HG03064 (cell line): Measurements from ENCODE around the gene CDCP1.
"Not testable (repeated sequence)": the region's sequence is repeated elsewhere in the genome, so short reads cannot be mapped to it uniquely, and the experiment has no call there.

Source experiments
- ATAC-seq: cut with Tn5 transposase; IDR thresholded peaks from one replicate; pipeline ENCODE4 v1.9.1; 2021; ENCODE audit warnings: low read depth; ENCODE audit not compliant: unreplicated experiment

Gene CDCP1

DNA sequence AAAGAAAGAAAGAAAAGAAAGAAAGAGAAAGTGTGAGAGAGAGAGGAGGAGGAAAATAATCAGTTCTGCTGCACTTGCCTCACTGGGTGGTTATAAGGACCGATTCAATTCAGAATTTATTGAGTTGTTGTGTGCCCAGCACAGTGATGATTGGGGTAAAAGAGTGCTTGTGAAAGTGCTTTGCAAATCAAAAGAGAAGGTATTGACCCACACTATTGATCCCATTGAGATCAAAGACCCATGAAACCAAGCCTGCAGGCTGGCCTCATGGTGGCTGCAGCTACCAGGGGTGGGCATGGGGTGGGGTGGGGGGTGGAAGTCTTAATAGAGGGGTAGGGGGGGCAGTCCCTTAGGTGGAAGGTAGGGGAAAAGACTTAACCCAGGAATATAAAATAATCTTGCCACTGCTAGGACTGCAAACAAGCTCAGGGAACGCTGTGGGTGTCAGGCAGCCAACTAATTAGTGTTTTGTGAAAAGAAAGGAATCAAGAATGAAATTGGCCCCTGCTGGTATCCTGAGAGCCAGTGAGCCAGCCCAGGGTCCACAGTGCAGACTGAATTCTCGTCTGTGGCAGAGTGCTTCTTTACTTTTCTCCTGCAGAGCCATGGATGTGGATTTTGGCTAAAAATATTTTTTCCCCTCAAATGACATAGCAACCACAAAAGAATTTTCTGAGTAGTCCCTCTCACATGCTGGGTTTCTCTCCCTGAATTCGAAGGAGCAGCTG, 85.8 kb downstream of the CDCP1 start:
- no peak for ATAC-seq

DNA sequence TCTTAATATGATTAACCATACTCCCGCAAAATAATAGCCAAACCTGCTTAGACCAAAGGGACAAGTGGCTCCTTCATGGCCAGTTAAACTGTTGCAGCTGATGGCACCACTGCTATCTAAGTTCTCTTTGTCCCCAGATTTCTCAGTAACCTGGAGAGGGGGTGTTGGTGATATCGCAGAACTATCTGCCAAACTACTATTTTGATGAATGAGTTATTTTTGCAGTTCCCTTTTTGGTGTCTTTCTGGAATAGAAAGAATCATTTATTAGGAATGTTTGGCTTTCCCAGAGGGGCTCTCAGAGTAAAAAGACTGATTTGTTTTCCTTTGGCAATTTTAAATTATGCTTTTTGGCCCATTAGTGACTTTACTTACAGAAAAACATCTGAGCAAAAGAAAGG, 87.0 kb downstream of the CDCP1 start:
- ATAC-seq, result no peak

DNA sequence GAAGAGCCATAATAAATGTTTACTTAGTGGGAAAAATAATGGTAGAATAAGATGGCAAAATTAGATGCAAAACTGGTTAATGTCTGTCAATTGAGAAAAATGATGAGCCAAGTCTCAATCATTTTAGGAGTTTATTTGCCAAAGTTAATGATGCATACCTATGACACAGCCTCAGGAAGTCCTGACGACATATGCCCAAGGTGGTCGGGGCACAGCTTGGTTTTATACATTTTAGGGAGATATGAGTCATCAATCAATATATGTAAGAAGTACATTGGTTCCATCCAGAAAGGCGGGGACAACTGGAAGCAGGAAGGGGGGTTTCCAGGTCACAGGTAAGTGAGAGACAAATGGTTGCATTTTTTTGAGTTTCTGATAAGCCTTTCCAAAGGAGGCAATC, 88.6 kb downstream of the CDCP1 start:
- ATAC-seq, result no peak

DNA sequence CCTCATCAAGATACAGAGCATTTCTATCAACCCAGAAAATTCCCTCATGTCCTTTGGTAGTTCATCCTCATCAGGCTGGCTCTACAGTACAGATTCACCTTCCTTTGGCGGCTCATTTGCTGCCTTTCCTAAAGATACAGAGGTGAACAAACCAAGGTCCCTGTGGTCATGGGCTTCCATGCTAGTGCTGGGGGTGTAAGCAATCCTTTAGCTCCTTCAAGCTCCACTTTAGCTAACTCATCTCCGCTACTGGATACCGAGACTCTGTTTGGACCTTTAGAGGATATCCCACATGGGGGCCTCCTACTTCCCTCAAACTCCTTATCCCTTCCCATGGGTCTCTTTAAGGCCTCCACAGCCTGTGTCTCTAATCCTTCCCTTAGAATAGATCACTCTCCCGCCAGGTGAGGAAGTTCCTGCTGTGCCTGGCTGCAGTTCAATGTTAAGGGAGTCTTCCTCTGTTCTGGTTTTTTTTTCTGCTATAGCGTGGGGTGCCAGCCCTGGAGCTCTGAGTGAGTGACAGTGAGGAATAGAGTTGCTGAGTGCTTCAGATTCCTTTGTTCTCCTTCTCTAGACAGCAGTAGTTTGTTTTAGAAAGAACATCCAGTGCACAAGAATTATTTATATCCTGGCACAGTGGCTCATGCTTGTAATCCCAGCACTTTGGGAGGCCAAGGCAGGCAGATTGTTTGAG, 89.4 kb downstream of the CDCP1 start:
- no peak for ATAC-seq

DNA sequence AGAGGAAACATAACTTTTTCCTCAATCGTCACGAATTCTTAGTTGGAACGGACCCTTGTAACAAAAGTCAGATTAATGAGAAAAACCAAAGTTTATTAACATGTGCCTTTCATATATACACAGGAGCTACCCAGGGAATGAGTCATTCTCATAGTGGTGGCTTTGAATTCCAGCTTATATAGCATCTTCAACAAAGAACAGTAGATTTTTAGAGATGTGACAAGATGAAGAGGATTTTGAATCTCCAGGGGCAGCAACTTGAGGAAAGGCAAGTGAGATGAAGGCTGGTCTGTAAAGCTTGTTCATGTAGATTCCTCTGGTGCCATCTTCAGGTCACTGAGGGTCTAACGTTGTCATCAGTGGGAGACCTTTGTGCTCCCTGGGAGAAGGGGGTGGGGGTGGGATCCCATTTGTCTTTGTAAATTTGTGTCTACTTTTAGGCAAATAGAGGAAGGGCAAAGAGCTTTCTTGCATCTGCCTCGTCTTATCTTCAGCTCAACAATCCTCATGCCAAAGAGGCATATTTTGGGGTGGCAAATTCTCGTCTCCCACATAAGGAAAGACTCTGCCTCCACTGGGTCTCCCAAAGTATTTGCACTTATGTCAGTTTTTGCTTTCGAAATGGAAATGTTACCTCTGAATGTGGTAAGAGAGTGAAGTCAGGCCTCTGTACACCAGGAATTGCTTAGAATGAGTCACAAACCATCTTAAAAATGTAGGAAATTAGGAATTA, 90.6 kb downstream of the CDCP1 start:
- ATAC-seq, result no peak

DNA sequence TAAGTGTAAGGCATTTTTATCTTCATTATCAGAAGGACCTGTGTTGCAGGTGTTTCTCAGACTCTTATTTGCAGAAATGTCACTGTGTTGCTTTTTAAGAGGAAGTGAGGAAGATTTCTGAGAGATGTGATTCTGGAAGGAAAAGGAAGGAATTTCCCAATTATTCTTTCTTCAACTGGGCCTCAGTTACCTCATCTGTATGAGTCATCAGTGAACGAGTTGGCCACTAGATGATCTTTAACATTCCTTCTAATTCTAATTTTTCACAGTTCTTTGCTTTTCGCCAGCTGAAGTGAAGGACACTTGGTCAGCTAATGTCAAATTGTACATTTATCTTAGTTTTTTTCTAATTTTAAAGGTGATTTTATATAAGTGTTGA, 91.2 kb downstream of the CDCP1 start:
- no peak for ATAC-seq

DNA sequence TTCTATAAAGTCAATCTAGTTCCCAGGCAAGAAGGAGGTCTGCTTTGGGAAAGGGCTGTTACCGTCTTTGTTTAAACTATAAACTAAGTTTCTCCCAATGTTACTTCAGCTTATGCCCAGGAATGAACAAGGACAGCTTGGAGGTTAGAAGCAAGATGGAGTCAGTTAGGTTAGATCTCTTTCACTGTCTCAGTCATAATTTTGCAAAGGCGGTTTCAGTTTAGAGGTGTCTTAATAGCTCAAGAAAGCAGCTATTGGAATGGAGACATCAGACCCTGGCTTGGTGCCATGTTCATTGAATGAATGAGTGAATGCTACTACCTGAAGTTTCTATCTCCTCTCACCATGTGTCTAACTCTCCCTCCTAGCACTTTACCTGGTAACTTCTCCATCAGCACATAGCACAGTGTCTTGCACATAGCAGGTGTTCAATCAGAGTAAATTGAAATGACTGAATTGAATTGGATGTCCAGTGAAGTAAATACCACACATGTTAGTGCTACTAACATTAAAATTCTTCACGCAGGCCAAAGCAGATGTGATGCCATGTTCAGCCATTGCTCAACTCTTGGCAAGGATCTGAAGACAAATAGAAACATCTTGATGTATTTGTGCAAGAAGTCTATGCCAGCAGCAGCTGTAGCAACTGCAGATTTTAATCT, 91.9 kb downstream of the CDCP1 start:
- ATAC-seq, result no peak

DNA sequence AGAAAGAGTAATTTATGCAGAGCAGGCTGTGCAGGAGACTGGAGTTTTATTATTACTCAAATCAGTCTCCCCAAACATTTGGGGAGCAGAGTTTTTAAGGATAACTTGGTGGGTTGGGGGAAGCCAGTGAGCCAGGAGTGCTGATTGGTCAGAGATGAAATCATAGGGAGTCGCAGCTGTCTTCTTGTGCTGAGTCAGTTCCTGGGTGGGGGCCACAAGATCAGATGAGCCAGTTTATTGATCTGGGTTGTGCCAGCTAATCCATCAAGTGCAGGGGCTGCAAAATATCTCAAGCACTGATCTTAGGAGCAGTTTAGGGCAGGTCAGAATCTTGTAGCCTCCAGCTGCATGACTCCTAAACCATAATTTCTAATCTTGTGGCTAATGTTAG, 92.4 kb downstream of the CDCP1 start:
- not testable (repeated sequence) for ATAC-seq

DNA sequence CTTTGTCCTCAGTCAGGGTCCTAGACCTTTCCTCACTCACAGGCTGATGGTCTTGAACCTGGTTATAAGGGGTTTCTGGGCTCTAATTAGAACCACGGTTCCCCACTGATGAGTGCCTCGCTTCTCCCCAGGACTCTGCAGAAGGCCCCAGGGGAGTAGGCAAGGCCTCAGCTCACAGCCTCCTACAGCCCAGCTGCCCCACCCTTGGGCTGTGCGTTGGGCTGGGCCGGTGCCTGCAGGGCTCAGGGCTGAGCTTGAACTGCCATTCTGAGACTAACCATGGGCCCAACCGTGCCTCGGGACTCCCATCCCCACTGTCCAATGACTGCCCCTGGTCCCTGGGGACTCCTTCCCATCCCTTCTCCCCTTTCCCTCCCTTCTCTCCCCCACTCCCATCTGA, 94.5 kb downstream of the CDCP1 start:
- ATAC-seq, result no peak

DNA sequence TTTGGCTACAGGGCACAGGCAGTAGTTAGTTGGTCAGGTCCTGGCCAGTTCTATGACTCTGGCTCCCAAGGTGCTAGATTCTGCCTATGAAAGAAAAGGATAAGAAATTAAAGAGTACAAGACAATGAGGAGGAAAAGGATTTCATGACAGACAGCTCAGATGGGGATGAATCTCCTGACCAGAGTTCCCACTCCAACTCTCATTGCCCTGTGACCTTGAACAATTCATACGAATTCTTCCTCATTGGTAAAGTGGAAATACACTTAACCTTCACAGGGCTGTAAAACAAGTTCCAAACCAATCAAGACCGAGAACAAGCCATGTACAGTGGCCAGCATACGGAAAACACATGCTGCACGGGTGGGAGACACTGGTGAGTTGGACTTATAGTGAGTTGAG, 96.4 kb downstream of the CDCP1 start:
- ATAC-seq, result no peak

DNA sequence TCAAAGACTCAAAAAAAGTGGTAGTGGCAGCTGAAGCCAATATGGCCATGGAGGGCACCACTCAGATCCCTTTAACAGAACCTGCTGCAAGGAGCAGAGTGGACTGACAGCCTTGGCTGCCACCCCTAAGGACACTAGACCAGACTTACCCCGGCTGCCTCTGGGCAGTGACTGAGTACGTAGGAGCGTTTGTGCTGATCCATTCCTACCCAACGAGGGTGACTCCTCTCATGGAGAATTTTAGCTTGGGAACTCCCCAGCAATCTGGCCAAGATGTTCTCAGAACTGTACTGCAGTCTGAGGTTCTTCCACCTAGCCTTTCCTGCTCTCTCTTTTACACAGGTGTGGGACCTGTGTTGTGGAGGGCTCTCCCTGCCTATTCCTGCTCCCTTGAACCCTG, 97.9 kb downstream of the CDCP1 start:
- ATAC-seq, result no peak

DNA sequence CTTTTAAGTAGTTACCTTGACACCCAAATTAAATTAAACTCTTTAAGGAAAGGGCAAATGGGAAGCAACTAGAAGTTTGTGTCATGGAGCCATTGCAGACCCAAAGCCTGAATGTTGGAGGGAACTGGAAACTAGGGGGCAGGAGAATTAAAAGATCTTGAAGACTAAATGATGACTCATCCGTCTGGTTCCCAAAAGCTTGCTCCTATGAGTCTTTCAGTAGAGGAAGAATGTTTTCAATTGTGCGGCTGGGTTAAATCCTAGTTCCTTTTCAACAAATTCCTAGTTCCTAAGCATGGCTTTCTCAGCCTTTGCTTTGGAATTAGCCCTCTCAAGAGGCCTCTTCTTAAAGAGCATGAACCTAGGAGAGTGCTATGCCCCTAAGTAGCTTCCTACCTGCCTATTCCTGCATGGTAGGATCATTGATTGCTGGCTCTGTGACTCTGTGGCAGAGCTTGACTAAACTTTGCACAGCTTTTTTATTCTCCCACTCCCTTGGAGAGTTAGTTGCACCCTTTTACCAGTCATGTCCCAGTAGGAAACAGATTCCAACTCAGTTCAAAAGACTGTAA, 102.4 kb downstream of the CDCP1 start:
- no peak for ATAC-seq

DNA sequence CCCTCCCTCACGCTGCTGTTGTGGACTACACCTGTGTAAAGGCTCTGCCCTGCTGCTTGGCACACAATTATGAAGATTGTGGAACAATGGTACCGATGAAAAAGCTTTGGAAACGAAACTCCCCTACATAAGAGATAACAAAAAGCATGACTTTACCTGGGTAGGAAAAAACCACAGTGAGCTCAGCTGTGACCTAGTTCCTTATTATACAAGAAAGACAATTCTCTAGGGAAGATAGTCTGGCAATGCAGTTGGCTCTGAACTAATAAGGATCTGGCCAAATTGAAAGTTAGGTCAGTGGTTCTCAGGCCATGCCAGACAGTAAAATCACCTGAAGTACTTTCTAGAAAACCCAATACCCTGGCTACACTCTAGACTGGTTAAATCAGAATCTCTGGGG, 104.0 kb downstream of the CDCP1 start:
- no peak for ATAC-seq

DNA sequence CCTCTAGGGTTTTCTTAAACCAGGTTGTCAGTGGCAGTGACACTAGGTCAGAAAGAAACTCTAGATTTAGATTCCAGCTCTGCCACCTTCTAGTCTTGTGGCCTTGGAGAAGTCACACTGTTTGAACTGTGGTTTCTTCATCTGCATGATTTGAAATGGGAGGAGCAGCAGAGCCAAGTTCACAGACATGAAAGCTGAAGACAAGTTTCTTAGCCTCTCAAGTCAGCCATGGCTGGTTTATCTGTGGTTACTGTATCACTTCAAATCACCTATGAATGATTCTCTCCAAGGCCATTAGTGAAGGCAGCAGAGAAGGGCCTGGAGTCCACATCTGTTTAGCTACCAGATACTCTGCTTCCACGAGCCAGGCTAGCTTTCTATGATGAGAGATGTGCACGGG, 104.5 kb downstream of the CDCP1 start:
- ATAC-seq, result no peak

DNA sequence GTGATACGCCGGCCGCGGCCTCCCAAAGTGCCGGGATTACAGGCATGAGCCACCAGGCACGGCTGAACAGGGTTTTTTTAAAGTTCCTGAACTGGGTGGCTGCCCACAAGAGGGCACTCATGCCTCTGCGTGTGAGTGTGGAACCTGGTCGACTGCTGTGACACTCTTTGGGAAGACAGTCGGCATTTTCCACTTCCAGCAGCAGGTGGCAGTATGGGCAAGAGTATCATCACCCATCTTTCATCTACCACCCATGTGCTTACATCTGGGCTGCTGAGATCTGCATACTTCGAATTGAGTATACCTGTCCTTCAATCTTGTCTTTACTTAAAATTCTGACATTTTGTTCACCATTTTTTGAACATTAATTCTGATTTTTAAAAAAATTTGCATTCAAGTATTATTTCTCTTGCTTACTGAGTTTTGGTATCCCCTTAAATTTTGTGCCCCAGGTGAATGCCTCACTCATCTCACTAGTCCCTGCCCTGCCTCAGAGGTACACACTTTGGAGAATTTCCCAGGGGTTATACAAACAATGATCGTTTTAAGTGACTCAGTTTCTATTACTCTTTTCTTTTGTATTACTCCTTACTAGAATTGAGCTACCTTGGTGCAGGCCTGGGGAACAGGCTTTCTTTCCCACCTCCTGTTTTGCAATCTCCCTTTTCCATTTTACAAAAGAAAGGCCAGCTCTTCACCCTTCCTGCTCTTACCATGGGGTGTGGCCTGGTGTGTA, 108.3 kb downstream of the CDCP1 start:
- ATAC-seq, result peak; percentile 50

DNA sequence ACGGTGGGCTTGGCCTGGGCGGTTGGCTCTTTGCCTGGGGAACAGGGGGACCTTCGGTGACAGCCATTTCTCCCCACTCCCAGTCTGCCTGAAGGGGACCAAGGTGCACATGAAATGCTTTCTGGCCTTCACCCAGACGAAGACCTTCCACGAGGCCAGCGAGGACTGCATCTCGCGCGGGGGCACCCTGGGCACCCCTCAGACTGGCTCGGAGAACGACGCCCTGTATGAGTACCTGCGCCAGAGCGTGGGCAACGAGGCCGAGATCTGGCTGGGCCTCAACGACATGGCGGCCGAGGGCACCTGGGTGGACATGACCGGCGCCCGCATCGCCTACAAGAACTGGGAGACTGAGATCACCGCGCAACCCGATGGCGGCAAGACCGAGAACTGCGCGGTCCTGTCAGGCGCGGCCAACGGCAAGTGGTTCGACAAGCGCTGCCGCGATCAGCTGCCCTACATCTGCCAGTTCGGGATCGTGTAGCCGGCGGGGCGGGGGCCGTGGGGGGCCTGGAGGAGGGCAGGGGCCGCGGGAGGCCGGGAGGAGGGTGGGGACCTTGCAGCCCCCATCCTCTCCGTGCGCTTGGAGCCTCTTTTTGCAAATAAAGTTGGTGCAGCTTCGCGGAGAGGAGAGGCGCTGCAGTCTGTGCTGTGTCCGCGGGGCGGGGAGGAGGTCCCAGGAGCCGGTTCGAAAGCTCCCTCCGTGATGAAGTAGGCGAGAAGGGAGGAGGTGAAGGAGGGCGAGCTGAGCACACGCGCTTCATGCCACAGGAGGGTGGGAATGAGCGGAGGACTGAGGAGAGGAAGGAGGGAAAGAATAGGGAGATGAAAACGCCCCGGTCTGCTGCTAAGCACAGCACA, 110.5 kb downstream of the CDCP1 start:
- no peak for ATAC-seq

DNA sequence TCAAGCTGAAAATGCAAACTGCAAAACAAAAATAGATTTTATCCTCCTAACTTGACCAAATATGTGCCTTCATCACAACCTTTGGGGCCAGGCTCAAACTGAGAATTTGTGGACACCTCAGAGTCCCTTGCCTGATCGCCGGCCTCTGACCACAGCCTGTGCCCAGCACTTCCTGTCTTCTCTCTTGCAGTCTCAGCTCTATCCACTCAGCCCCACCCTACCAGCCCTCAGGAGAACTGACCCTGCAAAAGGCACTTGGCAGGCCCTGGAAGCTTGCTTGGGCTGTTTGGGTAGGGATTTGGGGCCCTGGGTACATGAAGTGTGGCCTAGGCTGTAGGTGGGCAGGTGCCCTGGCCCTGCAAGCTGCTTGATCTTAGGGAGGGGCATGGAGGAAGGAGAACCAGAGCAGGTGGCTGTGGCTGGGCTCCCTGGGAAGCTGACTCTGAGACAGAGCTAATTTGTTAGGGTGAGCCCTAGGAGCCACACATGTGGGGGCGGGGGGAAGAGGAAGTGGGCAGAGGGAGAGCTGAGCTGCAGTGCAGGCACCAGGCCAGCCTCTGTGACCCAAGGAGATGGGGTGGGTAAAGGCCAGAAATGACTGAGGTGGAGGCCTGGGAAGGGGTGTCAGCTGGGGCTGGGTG, 111.4 kb downstream of the CDCP1 start:
- no peak for ATAC-seq

DNA sequence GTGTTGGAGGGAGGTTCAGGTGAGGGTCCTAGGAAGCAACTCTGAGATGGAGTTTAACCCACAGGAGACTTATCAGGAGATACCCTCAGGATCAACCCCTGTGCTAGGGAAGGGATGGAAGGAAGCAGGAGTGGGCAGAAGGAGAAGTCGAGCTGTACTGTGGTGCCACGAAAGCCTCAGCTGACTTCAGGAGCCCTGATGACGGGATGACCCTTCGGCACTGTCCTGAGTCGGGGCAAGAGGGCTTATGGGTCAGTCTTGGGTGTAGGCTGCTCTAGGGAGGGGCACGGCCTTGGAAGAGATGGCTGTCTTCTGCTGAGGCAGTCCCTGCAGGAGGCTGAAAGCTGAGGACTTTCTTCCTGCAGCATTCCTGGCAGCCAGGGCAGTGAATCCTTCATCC, 112.4 kb downstream of the CDCP1 start:
- no peak for ATAC-seq
